ENCODE results near the gene STK24. TPM values are rescaled to one million over a fixed set of nuclear protein-coding genes. Genes with fewer than 3 reads are reported as not detected.

The STK24 gene
- total RNA-seq, 4 donors from 2014 or later, result 29.7 to 73.5 (median 62.6) TPM

GRCh38 chr13:98538876-98539275 is 38.0 kb downstream of the STK24 start:
- DNase-seq, result no peak
- TF ChIP-seq POLR2A (IDR thresholded peaks at IDR 0.05), result no peak
- no peak for TF ChIP-seq CTCF (IDR thresholded peaks at IDR 0.05)
- Histone ChIP-seq H3K4me1 (peaks cover 21 to 22% of the 10 kb centered on the region in 2 donors), H3K36me3 (no peaks in the 10 kb centered on the region), H3K4me3 (no peak overlapping the region), H3K9me3 (no peaks in the 10 kb centered on the region), H3K27ac (no peak overlapping the region), H3K27me3 (no peaks in the 10 kb centered on the region)
- intact Hi-C loops (cut with DNase I; ENCODE audit: low total_unique reads), result no loop called here

GRCh38 chr13:98537740-98538139 is 39.2 kb downstream of the STK24 start:
- Histone ChIP-seq H3K4me1 (peaks cover 11 to 20% of the 10 kb centered on the region in 2 donors), H3K36me3 (no peaks in the 10 kb centered on the region), H3K9me3 (no peaks in the 10 kb centered on the region), H3K4me3 (no peak overlapping the region), H3K27me3 (no peaks in the 10 kb centered on the region), H3K27ac (no peak overlapping the region)
- no peak for DNase-seq
- TF ChIP-seq CTCF (IDR thresholded peaks at IDR 0.05), result no peak
- intact Hi-C loops (cut with DNase I; ENCODE audit: low total_unique reads), result no loop called here

- no peaks in the 10 kb centered on the region for H3K9me3 ChIP-seq
- H3K4me3 ChIP-seq, result no peak overlapping the region
- peaks cover 11 to 15% of the 10 kb centered on the region in 2 donors for H3K4me1 ChIP-seq
- H3K27me3 ChIP-seq, result no peaks in the 10 kb centered on the region
- H3K36me3 ChIP-seq, result no peaks in the 10 kb centered on the region
- no peak overlapping the region for H3K27ac ChIP-seq
- no peak for DNase-seq
- no peak for TF ChIP-seq POLR2A (IDR thresholded peaks at IDR 0.05)
- TF ChIP-seq CTCF (IDR thresholded peaks at IDR 0.05), result no peak
- intact Hi-C loops (cut with DNase I; ENCODE audit: low total_unique reads), result no loop called here
Measured at GRCh38 chr13:98537306-98537705, 39.6 kb downstream of the STK24 start.

- H3K27me3 ChIP-seq, result no peaks in the 10 kb centered on the region
- no peaks in the 10 kb centered on the region for H3K9me3 ChIP-seq
- TF ChIP-seq POLR2A (IDR thresholded peaks at IDR 0.05) (no peak), CTCF (IDR thresholded peaks at IDR 0.05) (no peak)
- H3K4me1 ChIP-seq, result peaks cover 5 to 10% of the 10 kb centered on the region in 2 donors
- no peaks in the 10 kb centered on the region for H3K36me3 ChIP-seq
- H3K4me3 ChIP-seq, result no peak overlapping the region
- DNase-seq, result no peak
- no peak overlapping the region for H3K27ac ChIP-seq
- intact Hi-C loops (cut with DNase I; ENCODE audit: low total_unique reads), result no loop called here
Measured at GRCh38 chr13:98536729-98537128, 40.2 kb downstream of the STK24 start.

GRCh38 chr13:98535501-98536354 is 41.2 kb downstream of the STK24 start:
- TF ChIP-seq CTCF (IDR thresholded peaks at IDR 0.05), result no peak
- TF ChIP-seq POLR2A (IDR thresholded peaks at IDR 0.05), result no peak
- Histone ChIP-seq H3K4me1 (peaks cover 5 to 8% of the 10 kb centered on the region in 2 donors), H3K27ac (no peak overlapping the region), H3K27me3 (no peaks in the 10 kb centered on the region), H3K4me3 (no peak overlapping the region), H3K36me3 (no peaks in the 10 kb centered on the region), H3K9me3 (no peaks in the 10 kb centered on the region)
- intact Hi-C loops (cut with DNase I; ENCODE audit: low total_unique reads), result no loop called here
- no peak for DNase-seq
